Panc1 (cell line): Measurements from ENCODE around the gene TRIML2. TPM values are rescaled to one million over a fixed set of nuclear protein-coding genes. Genes with fewer than 3 reads are reported as not detected.

Experiments used
- ATAC-seq: fragments of 200-7000 bp; cut with Tn5 transposase; 2 replicates; pipeline ENCODE4 v1.9.1; 2020; ENCODE audit warnings: mild to moderate bottlenecking, moderate library complexity
- BruUV-seq: library from RNA; stranded (reverse); fragments of 400-500 nt; replicated peaks from 2 replicates; lab custom pipeline; 2021; lab: Mats Ljungman, UMichigan
- CTCF ChIA-PET: fragments of 300-600 bp; sonication (Branson Sonifier 250); formaldehyde crosslinking; loops from one replicate; lab custom pipeline; 2022; ENCODE audit warnings: antibody characterized with exemption; lab: Charles Lee
- POLR2A ChIA-PET: fragments of 300-600 bp; sonication (Branson Sonifier 250); formaldehyde crosslinking; loops from one replicate; lab custom pipeline; 2022; ENCODE audit warnings: antibody characterized with exemption; lab: Charles Lee
- DNase-seq: peaks from one replicate; pipeline ENCODE4 v3.0.0-alpha.2; 2010; ENCODE audit warnings: low read depth, low spot score
- H3K27ac ChIP-seq: 2 replicates; pipeline ENCODE4 v1.5.1; 2011; ENCODE audit warnings: mild to moderate bottlenecking, low read length, inconsistent platforms
- H3K27me3 ChIP-seq: fragments of 200-500 bp; sonication (Bioruptor generic); 2 replicates; pipeline ENCODE4 v1.6.0; 2014; ENCODE audit warnings: low read length, inconsistent platforms; ENCODE audit not compliant: control insufficient read depth, insufficient read depth
- H3K36me3 ChIP-seq: fragments of 200-500 bp; sonication (Bioruptor generic); 2 replicates; pipeline ENCODE4 v1.5.1; 2014; ENCODE audit warnings: inconsistent platforms, mild to moderate bottlenecking, low read length, moderate library complexity; ENCODE audit not compliant: control insufficient read depth, insufficient read depth
- H3K4me1 ChIP-seq: 2 replicates; pipeline ENCODE4 v1.5.1; 2011; ENCODE audit warnings: inconsistent platforms, mild to moderate bottlenecking, low read length, moderate library complexity; ENCODE audit not compliant: control insufficient read depth, insufficient read depth
- H3K4me3 ChIP-seq, 2 experiments: 2 replicates each; pipeline ENCODE4 v1.5.1; 2011 to 2012; ENCODE audit warnings: low read depth in 2 of 2, low read length in 2 of 2, mild to moderate bottlenecking in 2 of 2, inconsistent platforms in 1 of 2, moderate library complexity in 1 of 2
- H3K9me3 ChIP-seq: fragments of 200-500 bp; sonication (Bioruptor generic); 2 replicates; pipeline ENCODE4 v1.5.1; 2014; ENCODE audit warnings: low read depth, mild to moderate bottlenecking, inconsistent platforms, low read length, moderate library complexity; ENCODE audit not compliant: control insufficient read depth, insufficient read depth
- POLR2AphosphoS5 ChIP-seq: IDR thresholded peaks from 2 replicates; pipeline ENCODE4 v1.6.1; 2012; ENCODE audit warnings: mild to moderate bottlenecking, low read depth, low read length, moderate library complexity
- SIN3A ChIP-seq: IDR thresholded peaks from 2 replicates; pipeline ENCODE4 v1.6.1; 2012; ENCODE audit warnings: low read depth, mild to moderate bottlenecking, low read length, moderate library complexity, borderline replicate concordance; ENCODE audit not compliant: insufficient read depth
- TCF7L2 ChIP-seq: IDR thresholded peaks from 2 replicates; pipeline ENCODE4 v1.6.1; 2011; ENCODE audit warnings: mild to moderate bottlenecking, low read depth, low read length, inconsistent platforms
- in situ Hi-C: cut with HindIII; loops from 2 replicates; pipeline ENCODE4 v1.10.0; 2016; ENCODE audit warnings: low sequenced_read_pairs, low pct_unique_long_range_greater_than_20kb
- intact Hi-C: fragments of 100-400 bp; cut with micrococcal nuclease; formaldehyde crosslinking; loops from one replicate; pipeline ENCODE4 v1.10.0; 2022; ENCODE audit not compliant: unreplicated experiment
- total RNA-seq: library from RNA; stranded (reverse); gene quantifications from one replicate; pipeline ENCODE4 v1.2.1, GENCODE V29; 2021; ENCODE audit not compliant: unreplicated experiment
- TF ChIP-seq, protein P1 (sequence below): fragments of 450-650 bp; IDR thresholded peaks from 2 replicates; pipeline ENCODE4 v1.5.1; 2017; ENCODE audit warnings: mild to moderate bottlenecking
- TF ChIP-seq, protein P2 (sequence below), 2 experiments: IDR thresholded peaks; 2 replicates each; pipeline ENCODE4 v1.6.1; 2011 to 2012; ENCODE audit warnings: low read depth in 2 of 2, control low read depth in 1 of 2, low read length in 1 of 2, mild to moderate bottlenecking in 1 of 2, moderate library complexity in 1 of 2; ENCODE audit not compliant: insufficient read depth in 1 of 2

The TRIML2 gene
- total RNA-seq, 1 experiment from 2014 or later, result not detected

DNA sequence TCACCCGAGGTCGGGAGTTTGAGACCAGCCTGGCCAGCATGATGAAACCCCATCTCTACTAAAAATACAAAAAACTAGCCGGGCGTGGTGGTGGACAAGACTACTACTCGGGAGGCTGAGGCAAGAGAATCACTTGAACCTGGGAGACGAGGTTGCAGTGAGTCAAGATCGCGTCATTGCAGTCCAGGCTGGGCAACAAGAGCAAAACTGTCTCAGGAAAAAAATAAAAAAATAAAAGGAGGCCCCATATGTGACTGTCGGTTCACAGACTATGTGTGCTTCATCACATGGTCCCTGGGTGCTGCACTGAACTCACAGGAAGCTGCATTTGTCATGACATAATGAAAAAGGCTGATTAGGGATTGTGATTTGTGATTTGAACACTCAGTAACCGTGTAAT is 36.2 kb upstream of the TRIML2 start:
- TF ChIP-seq, protein P1, sequence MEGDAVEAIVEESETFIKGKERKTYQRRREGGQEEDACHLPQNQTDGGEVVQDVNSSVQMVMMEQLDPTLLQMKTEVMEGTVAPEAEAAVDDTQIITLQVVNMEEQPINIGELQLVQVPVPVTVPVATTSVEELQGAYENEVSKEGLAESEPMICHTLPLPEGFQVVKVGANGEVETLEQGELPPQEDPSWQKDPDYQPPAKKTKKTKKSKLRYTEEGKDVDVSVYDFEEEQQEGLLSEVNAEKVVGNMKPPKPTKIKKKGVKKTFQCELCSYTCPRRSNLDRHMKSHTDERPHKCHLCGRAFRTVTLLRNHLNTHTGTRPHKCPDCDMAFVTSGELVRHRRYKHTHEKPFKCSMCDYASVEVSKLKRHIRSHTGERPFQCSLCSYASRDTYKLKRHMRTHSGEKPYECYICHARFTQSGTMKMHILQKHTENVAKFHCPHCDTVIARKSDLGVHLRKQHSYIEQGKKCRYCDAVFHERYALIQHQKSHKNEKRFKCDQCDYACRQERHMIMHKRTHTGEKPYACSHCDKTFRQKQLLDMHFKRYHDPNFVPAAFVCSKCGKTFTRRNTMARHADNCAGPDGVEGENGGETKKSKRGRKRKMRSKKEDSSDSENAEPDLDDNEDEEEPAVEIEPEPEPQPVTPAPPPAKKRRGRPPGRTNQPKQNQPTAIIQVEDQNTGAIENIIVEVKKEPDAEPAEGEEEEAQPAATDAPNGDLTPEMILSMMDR, result no peak
- TF ChIP-seq POLR2AphosphoS5, result no peak
- TF ChIP-seq TCF7L2, result no peak
- TF ChIP-seq SIN3A, result no peak
- TF ChIP-seq, protein P2, sequence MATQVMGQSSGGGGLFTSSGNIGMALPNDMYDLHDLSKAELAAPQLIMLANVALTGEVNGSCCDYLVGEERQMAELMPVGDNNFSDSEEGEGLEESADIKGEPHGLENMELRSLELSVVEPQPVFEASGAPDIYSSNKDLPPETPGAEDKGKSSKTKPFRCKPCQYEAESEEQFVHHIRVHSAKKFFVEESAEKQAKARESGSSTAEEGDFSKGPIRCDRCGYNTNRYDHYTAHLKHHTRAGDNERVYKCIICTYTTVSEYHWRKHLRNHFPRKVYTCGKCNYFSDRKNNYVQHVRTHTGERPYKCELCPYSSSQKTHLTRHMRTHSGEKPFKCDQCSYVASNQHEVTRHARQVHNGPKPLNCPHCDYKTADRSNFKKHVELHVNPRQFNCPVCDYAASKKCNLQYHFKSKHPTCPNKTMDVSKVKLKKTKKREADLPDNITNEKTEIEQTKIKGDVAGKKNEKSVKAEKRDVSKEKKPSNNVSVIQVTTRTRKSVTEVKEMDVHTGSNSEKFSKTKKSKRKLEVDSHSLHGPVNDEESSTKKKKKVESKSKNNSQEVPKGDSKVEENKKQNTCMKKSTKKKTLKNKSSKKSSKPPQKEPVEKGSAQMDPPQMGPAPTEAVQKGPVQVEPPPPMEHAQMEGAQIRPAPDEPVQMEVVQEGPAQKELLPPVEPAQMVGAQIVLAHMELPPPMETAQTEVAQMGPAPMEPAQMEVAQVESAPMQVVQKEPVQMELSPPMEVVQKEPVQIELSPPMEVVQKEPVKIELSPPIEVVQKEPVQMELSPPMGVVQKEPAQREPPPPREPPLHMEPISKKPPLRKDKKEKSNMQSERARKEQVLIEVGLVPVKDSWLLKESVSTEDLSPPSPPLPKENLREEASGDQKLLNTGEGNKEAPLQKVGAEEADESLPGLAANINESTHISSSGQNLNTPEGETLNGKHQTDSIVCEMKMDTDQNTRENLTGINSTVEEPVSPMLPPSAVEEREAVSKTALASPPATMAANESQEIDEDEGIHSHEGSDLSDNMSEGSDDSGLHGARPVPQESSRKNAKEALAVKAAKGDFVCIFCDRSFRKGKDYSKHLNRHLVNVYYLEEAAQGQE (IDR thresholded peaks at IDR 0.05; ENCODE audit: insufficient read depth in 1 of 2, low read depth in 2 of 2, low read length in 1 of 2), result no peak
- no peak overlapping the region for H3K27ac ChIP-seq
- H3K4me3 ChIP-seq, result no peak overlapping the region
- POLR2A ChIA-PET, result no interaction called here
- no peak for DNase-seq
- in situ Hi-C loops (no loop called here), intact Hi-C loops (no loop called here)
- no peaks in the 10 kb centered on the region for H3K9me3 ChIP-seq
- CTCF ChIA-PET, result no interaction called here
- H3K36me3 ChIP-seq, result no peaks in the 10 kb centered on the region
- ATAC-seq, result no peak
- H3K27me3 ChIP-seq, result no peaks in the 10 kb centered on the region
- BruUV-seq, result no TSS peak
- H3K4me1 ChIP-seq, result no peaks in the 10 kb centered on the region

DNA sequence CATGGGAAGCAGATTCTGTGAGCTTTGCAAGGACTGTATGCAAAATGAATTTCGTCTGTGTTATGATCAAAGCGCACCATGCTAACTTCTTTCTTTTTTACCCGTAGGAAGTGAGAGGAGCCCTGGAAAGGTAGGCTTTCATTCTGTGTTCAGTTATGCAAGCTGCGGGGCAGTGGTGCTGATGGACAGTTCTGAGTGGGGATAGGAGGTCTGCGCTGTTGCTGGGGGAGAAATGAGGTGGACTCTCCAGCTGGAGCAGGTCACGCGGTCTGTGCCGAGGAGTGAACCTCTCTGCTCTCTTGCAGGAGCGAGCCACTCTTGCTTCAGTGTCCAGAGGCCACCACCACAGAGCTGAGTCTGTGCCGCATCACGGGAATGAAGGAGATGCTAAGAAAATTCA is 34.3 kb upstream of the TRIML2 start:
- Histone ChIP-seq H3K9me3 (no peaks in the 10 kb centered on the region), H3K4me1 (no peaks in the 10 kb centered on the region), H3K27me3 (no peaks in the 10 kb centered on the region), H3K4me3 (no peak overlapping the region), H3K27ac (no peak overlapping the region), H3K36me3 (no peaks in the 10 kb centered on the region)
- POLR2A ChIA-PET, result no interaction called here
- DNase-seq, result no peak
- intact Hi-C loops (no loop called here), in situ Hi-C loops (no loop called here)
- no TSS peak for BruUV-seq
- no peak for ATAC-seq
- CTCF ChIA-PET, result no interaction called here
- TF ChIP-seq POLR2AphosphoS5 (no peak), SIN3A (no peak), TCF7L2 (no peak)
- TF ChIP-seq, protein P2 (IDR thresholded peaks at IDR 0.05; ENCODE audit: insufficient read depth in 1 of 2, low read depth in 2 of 2, low read length in 1 of 2), result no peak
- TF ChIP-seq, protein P1, result no peak
